H1 (cell line): Measurements from ENCODE around the gene TMCC1. TPM values are rescaled to one million over a fixed set of nuclear protein-coding genes. Genes with fewer than 3 reads are reported as not detected.

Source experiments
- ATF3 ChIP-seq: IDR thresholded peaks from 2 replicates; pipeline ENCODE4 v1.6.1; 2011; ENCODE audit warnings: low read depth, mild to moderate bottlenecking, low read length; ENCODE audit not compliant: insufficient read depth
- BRCA1 ChIP-seq: IDR thresholded peaks from 2 replicates; pipeline ENCODE4 v1.6.1; 2012; ENCODE audit warnings: low read depth, low read length, improper control_type of control experiment
- CHD7 ChIP-seq: fragments of 300-600 bp; sonication (generic); IDR thresholded peaks from 2 replicates; pipeline ENCODE4 v1.7.1; 2012; ENCODE audit warnings: low read length, moderate library complexity, mild to moderate bottlenecking, inconsistent platforms; ENCODE audit not compliant: insufficient replicate concordance
- MAX ChIP-seq: IDR thresholded peaks from 2 replicates; pipeline ENCODE4 v1.6.1; 2012; ENCODE audit warnings: inconsistent platforms
- NANOG ChIP-seq: IDR thresholded peaks from 2 replicates; pipeline ENCODE4 v1.6.1; 2011; ENCODE audit warnings: low read length, low read depth, mild to moderate bottlenecking, inconsistent platforms; ENCODE audit not compliant: insufficient read depth, poor library complexity, severe bottlenecking
- RFX5 ChIP-seq: IDR thresholded peaks from 2 replicates; pipeline ENCODE4 v1.6.1; 2011; ENCODE audit warnings: low read depth, low read length, improper control_type of control experiment, borderline replicate concordance
- SIRT6 ChIP-seq: IDR thresholded peaks from one replicate; pipeline ENCODE4 v1.7.1; 2012; ENCODE audit warnings: low read length, inconsistent platforms
- YY1 ChIP-seq: IDR thresholded peaks from 2 replicates; pipeline ENCODE4 v1.6.1; 2011; ENCODE audit warnings: low read depth, mild to moderate bottlenecking, low read length
- ZNF274 ChIP-seq: IDR thresholded peaks from 2 replicates; pipeline ENCODE4 v1.7.0; 2012; ENCODE audit warnings: low read length, borderline replicate concordance; ENCODE audit errors: extremely low read depth
- polyA plus RNA-seq, 7 experiments: library from polyadenylated mRNA; depleted of rRNA in 3 of 7; stranded (reverse) in 5 of 7; unstranded in 2 of 7; fragments of >200 nt in 5 of 7; fragments of 200-250 nt in 2 of 7; gene quantifications; 1 replicate in 5 of 7; 2 replicates in 1 of 7; 4 replicates in 1 of 7; pipeline versions ENCODE4 v1.2.1 to v1.2.3, GENCODE V29; 2011 to 2013; ENCODE audit warnings: missing spikeins in 2 of 7, mixed read lengths in 2 of 7
- total RNA-seq: library from RNA; stranded (reverse); fragmentation: NEBNext Ultra II Directional; extraction: Animal tissue kit (Norgen Biotek cat#: 25700); gene quantifications from 2 replicates; pipeline ENCODE4 v1.2.1, GENCODE V29; 2021

TMCC1 gene
- total and polyA plus RNA-seq, 2 of the 8 experiments (the other 6 are each of a cell fraction or from before 2014, with no cell fraction given): 10.4 to 27.1 TPM

- TF ChIP-seq CHD7: no peak
- no peak for TF ChIP-seq ZNF274
- no peak for TF ChIP-seq BRCA1
- no peak for TF ChIP-seq MAX
- TF ChIP-seq RFX5: no peak
- no peak for TF ChIP-seq SIRT6
- no peak for TF ChIP-seq NANOG
- TF ChIP-seq ATF3: no peak
- TF ChIP-seq YY1: no peak
These were observed 39.1 kb downstream of the TMCC1 start (continued) for GRCh38 chr3:129854460-129854859.
